GM18951 (cell line): ENCODE measurements around the gene CNTN4.

Source experiments
- POLR2A ChIP-seq: IDR thresholded peaks from 4 replicates; pipeline ENCODE4 v1.6.1; 2011; ENCODE audit warnings: mild to moderate bottlenecking; ENCODE audit not compliant: insufficient read length, insufficient read depth; ENCODE audit errors: extremely low read depth
- in situ Hi-C: fragments of 300-500 bp; cut with MboI; formaldehyde crosslinking; loops from one replicate; pipeline ENCODE4 v1.12.0; 2022; ENCODE audit warnings: low sequenced_read_pairs, mixed read lengths, inconsistent platforms; ENCODE audit not compliant: unreplicated experiment

The CNTN4 gene

DNA sequence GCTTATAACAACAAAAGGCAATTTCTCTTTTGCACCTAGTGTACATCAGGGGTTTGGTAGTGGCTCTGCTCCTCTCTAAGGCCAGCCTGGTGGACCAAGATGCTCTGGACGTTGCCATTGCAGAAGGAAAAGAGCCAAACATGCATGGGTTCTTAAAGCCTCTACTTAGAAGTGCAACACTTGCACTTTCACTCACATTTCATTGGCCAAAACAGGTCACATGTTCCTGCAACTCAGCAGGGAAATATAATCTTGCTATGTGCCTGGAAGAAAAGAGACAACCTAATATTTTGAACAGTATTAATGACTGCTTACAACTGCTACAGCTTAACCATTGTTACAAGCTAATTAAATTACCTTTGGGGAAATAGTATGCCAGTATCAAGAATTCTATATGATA lies 828.6 kb downstream of the CNTN4 start:
- no peak for TF ChIP-seq POLR2A

DNA sequence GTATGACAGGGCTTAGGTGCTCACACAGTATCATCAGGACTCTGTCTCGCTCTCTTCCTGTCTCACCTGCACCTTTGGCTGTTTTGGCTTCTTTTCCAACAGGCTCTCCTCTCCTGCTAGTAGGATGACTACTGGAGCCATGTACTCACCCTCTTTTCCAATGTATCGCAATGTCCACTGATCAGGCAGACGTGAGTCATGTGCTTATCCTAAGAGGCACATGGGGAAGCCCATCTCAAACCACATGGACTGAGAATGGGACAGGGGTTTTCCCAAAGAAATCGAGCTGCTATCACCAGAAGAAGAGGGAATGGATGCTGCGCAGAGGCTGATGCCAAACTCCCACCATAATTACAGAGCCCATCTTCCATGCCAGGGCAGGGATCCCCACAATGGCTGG lies 830.9 kb downstream of the CNTN4 start:
- in situ Hi-C loops: no loop called here

More for the DNA sequence above, 828.6 kb downstream of the CNTN4 start:
- in situ Hi-C loops: no loop called here

DNA sequence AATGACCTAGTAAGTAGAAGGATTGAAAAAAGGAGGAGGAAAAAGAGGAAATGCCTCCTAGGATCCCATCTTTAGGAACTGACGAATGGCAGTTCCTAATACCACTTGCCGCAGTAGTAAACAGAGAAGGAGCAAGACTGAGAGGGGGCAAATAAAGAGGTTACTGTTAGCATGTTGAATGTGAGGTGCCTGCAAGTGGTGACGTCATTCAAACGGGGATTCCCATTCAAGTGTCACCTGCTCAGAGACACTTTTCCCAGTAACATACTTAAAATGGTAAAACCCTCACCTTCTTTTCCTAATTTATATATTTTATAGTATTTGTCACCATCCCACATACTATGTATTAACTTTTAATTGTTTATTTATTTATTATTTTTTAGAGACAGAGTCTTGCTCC lies 832.6 kb downstream of the CNTN4 start:
- in situ Hi-C loops: no loop called here
- no peak for TF ChIP-seq POLR2A

More for the DNA sequence above, 830.9 kb downstream of the CNTN4 start:
- TF ChIP-seq POLR2A: no peak

DNA sequence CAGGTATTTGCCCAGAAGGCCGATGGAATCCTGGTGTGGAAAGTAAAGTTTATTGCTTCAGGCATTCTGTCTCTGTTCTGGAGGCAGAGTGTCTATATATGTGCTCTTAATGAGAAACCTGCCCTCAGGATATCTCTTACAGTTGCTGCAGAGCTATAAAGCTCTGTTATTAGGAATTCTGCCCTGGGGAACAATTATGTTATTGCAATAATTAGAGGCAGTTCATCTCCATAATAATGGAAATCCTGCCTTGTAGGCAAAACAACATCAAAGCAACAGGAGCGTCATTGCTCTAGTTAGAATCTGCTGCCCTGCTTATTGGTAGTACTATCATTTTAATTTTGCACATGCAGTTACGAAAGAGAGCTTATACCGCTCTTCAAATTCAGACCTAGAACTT lies 835.9 kb downstream of the CNTN4 start:
- in situ Hi-C loops: no loop called here
- TF ChIP-seq POLR2A: no peak

DNA sequence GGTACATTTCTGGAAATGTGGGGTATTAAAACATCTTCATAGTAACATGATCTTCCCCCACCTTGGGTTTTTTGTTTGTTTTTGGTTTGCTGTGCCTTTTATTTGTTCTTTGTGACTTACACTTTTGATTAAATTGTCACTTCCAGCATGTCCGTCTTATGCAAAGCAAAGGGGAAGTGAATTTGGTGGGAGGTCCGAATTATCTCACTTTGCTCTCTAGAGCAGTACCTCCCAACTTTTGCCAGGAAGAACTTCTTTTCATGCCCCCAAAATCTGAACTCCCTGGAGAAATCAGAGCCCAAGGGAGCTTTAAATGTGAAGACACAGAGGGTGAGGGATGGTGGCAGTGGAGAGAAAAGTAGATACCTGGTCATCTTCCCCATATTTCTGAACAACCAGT lies 838.4 kb downstream of the CNTN4 start:
- in situ Hi-C loops: no loop called here
- no peak for TF ChIP-seq POLR2A

DNA sequence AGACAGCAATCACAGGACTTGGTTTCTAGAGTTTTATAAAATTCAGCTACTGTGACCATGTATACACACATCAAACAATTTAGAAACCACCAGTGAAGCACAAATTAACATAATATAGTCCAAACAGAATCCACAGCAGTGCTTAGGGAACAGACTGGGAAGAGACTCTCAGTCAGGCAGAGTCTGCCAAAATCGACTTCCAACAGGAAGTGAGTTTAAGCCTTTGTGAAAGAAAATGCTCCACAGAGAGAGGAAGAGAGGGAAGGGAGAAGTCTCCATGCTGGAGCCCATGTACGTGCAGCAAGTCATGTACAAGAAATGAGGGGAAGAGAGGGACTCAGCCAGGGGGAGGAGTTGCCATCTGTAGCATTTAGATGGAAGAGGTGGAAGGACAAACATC lies 838.9 kb downstream of the CNTN4 start:
- TF ChIP-seq POLR2A: no peak
- in situ Hi-C loops: no loop called here

DNA sequence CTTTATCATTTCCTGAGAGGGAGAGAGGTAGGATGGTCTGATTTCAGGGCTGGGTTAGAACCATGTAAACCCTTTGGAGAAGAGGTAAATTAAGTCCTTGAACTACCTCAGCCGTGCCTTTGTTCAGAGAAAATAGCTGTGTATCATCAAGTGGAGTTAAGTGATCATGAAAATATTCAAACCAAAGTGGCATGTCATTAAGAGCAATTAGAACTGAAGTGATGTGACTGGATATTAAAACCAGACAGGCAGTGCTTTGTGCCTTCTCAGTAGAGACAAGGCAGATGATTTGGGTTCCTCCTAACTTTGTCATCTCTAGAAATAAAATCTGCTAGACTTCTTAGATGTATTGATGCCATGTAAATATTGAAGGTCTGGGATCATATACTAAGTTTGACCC lies 840.0 kb downstream of the CNTN4 start:
- in situ Hi-C loops: no loop called here
- no peak for TF ChIP-seq POLR2A

DNA sequence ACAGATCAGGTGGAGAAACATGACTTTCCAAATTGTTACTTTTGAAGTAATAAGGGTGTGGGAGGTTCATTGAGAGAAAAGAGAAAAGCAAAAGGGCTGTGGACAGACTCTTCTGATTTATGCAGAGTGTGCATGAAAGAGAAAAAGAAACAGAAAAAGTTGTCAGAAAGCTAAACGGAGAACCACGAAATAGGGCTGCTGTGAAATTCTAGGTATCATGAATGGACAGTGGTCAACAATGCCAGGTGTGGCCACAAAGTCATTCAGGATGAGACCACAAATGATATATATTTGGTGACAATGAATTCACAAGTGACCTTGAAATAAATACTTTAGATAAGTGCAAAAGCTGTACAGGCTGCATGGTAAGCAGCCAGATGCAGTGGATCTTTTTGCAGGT lies 841.4 kb downstream of the CNTN4 start:
- in situ Hi-C loops: no loop called here
- TF ChIP-seq POLR2A: no peak

DNA sequence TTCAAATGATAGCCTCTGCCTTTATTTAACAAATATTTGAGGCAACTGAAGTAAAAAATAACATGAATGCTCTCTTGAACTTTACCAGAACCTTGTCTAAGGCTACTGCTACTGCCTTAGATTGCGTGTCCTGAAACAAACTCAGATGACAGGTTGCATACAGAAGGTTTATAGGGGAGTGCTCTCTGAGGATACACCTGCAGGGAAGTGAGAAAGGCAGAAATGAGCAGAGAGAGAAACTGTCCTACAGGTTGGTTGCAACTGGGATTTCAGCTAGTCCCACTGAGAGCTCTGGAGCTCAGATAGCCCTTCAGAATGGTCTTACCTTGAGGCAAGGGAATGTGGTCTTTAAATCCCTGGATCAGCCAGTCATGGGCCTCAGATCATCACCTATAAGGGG lies 846.0 kb downstream of the CNTN4 start:
- in situ Hi-C loops: no loop called here
- TF ChIP-seq POLR2A: no peak

DNA sequence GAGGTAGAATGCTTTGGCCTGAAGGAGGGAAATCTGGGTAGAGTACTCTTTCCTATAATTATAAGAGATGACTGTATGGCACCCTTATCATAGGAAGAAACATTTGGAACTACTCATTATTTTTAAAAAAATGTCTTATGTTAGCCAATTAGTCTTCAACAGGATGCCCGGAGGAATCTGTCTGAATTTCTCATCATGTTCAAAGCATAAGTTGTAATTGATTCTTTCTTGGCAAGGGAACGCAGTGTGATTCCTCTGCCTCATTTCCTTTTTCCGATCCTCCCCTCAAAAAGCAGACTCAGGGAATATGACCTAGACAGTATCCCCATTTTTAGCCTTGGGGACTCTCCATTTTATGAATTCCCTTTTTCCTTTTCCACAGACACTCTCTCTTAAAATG lies 846.5 kb downstream of the CNTN4 start:
- in situ Hi-C loops: no loop called here
- no peak for TF ChIP-seq POLR2A

DNA sequence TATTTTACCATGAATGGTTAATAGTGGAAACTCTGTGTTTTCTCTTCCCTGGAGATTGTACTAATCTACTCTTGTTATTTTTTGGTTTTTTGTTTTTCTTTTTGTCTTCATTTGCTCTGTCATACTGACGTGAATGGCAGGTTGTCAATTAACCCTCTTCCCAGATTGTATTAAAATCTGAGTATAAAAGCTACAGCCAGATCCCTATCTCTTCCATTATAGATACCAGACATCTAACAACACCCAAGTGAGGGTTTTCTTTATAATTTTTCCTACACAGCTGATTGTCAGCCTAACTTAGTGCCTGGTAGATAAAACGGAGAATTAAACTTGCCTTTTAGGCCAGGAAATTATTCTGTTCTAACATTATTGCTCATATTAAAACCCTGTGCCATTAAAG lies 848.9 kb downstream of the CNTN4 start:
- no peak for TF ChIP-seq POLR2A
- in situ Hi-C loops: no loop called here

DNA sequence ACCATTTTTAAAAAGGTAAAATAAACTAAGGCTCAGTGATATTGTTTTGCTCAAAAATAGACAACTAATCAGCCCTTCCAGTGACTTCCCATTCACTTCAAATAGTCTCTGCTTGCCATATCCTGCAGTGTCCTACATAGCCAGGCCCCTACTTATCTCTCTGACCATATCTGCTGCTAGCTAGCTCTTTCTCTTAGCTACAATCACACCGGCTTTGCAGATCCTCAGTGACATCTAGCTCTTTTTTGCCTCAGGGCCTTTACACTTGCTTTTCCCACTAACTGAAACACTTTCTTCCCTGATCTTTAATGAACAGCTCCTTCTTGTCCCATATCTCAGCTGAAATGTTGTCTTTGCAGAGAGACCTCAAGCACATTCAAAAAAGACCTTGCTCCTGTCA lies 850.2 kb downstream of the CNTN4 start:
- TF ChIP-seq POLR2A: no peak
- in situ Hi-C loops: no loop called here

DNA sequence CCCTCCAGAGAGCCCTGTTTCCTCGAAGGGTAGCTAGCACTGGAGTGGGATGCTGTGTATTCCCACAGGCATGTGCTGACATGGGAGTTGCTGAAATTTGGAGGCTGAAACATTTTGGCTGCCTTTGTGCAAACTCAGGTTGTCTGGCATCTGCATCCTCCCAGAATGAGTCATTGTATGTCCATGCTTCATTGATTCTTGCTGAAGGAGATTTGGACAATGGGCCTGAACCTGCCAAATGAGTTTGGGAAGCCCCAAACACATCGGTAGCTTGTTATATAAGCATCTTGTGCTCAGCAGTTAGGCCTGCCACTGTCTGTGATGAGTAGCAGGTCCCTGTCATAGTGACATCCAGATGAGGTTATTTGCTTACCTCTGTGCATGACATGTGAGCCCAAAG lies 851.5 kb downstream of the CNTN4 start:
- in situ Hi-C loops: no loop called here
- no peak for TF ChIP-seq POLR2A

DNA sequence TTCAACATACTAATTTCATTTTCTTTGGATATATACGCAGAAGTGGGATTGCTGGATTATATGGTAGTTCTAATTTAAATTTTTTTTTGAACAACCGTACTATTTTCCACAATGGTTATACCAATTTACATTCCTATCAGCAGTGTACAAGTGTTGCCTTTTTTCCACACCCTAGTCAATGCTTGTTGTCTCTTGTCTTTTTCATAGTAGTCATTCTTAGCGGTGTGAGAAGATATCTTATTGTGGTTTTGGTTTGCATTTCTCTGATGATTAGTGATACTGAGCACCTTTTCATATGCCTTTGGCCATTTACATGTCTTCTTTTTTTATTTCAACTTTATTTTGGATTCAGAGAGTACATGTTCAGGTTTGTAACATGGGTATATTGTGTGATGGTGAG lies 858.4 kb downstream of the CNTN4 start:
- no peak for TF ChIP-seq POLR2A
- in situ Hi-C loops: no loop called here

DNA sequence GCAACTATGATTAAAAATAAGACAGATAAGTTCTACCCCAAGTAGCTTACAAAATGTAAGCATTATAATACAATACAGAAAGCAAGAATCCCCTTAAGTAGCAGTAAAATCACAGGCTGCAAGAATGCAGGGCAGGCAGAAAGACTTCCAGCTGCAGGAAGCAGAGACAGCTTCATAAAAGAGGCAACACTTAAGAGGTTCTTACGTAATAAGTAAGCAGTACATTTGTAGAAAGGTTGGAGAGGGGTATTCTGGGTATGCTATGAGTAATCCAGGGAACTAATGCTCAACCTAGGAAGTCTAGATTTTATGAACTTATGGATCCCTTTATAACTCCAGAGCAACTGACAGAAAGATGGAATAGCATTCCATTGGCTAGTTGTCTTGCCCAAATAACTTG lies 859.9 kb downstream of the CNTN4 start:
- in situ Hi-C loops: no loop called here

More for the DNA sequence above, 859.9 kb downstream of the CNTN4 start:
- no peak for TF ChIP-seq POLR2A
